ENCODE data around the gene IL15RA. TPM values are rescaled to one million over a fixed set of nuclear protein-coding genes. Genes with fewer than 3 reads are reported as not detected.

Gene IL15RA
- total RNA-seq, 4 donors from 2014 or later, result 19.4 to 38.0 (median 34.9) TPM

DNA sequence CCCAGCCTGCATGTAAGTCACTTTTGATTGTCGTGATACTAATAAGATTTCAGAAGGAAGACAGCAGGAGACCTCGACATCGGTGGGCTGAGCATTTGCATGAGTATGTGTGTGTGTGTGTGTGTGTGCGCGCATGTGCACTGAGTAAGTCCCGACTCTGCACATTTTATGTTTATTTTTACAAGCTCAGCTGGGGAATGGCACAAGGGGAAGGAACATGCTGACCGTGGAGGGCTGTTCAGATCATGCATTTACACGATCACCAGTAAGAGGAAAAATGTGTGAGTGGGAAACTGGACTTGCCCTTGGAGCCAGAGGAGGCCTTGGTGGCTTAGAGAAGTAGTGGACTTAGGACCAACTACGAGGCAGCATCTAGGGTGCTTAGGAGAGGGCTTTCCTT, 43.5 kb upstream of the IL15RA start:
- Histone ChIP-seq H3K36me3 (no peaks in the 10 kb centered on the region), H3K27me3 (no peaks in the 10 kb centered on the region), H3K9me3 (no peaks in the 10 kb centered on the region), H3K4me1 (peaks cover 0 to 9% (median 0%) of the 10 kb centered on the region in 4 donors), H3K27ac (no peak overlapping the region), H3K4me3 (no peak overlapping the region)
- TF ChIP-seq, protein P1, sequence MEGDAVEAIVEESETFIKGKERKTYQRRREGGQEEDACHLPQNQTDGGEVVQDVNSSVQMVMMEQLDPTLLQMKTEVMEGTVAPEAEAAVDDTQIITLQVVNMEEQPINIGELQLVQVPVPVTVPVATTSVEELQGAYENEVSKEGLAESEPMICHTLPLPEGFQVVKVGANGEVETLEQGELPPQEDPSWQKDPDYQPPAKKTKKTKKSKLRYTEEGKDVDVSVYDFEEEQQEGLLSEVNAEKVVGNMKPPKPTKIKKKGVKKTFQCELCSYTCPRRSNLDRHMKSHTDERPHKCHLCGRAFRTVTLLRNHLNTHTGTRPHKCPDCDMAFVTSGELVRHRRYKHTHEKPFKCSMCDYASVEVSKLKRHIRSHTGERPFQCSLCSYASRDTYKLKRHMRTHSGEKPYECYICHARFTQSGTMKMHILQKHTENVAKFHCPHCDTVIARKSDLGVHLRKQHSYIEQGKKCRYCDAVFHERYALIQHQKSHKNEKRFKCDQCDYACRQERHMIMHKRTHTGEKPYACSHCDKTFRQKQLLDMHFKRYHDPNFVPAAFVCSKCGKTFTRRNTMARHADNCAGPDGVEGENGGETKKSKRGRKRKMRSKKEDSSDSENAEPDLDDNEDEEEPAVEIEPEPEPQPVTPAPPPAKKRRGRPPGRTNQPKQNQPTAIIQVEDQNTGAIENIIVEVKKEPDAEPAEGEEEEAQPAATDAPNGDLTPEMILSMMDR (IDR thresholded peaks at IDR 0.05), result no peak
- no peak for TF ChIP-seq POLR2A (IDR thresholded peaks at IDR 0.05)
- DNase-seq, result no peak

DNA sequence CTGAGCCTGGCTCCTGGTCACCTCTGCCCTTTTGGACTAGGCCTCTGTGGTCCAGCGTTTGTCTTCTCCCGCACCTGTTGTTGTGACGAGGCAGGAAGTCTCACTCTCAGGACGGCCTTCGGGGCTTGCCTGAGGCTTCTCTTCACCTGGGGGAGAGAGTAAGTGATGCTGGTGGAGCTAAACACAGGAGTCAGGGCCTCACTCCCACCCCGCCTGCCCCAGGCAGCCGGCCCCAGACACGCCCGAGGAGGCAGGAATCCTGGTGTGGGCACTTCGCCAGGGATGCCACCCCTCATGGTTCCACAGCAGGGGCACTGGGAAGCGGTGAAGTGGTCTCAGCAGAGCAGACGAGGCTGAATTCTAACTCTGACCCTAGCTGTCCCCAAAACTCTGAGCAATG, 42.5 kb upstream of the IL15RA start:
- H3K36me3 ChIP-seq, result no peaks in the 10 kb centered on the region
- no peak for DNase-seq
- H3K4me1 ChIP-seq, result peaks cover 0 to 9% (median 0%) of the 10 kb centered on the region in 4 donors
- TF ChIP-seq, protein P1 (IDR thresholded peaks at IDR 0.05), result no peak
- TF ChIP-seq POLR2A (IDR thresholded peaks at IDR 0.05), result no peak
- H3K4me3 ChIP-seq, result no peak overlapping the region
- no peaks in the 10 kb centered on the region for H3K9me3 ChIP-seq
- H3K27ac ChIP-seq, result no peak overlapping the region
- no peaks in the 10 kb centered on the region for H3K27me3 ChIP-seq

DNA sequence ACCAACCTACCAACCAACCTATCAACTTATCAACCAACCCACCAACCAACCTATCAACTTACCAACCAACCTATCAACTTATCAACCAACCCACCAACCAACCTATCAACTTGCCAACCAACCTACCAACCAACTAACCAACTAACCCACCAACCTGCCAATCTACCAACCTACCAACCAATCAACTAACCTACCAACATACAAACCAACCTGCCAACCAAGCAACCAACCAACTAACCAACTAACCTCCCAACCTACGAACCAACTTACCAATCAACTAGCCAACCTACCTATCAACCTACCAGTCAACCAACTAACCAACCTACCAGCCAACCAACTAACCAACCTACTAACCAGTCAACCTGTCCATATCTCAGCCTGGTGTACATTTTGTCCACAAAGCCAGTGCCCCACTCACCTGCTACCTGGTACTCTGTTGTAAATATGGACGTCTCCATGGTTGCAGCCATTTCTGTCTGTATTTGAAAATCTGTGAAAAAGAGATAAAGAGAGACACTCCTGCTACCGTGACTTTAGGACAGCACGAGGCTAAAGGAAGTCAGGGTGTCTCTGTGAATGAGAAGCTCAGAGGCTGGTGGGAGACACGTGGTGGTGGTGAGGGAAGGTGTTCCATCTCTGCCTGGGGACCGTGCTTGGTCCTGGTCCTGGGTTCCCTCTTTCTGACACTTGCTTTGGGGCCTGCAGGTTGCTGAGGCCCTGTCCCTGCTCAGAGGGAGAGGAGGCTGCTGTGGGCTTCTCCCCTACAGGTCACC, 41.9 kb upstream of the IL15RA start:
- Histone ChIP-seq H3K9me3 (no peaks in the 10 kb centered on the region), H3K27me3 (no peaks in the 10 kb centered on the region), H3K36me3 (no peaks in the 10 kb centered on the region), H3K4me1 (peaks cover 0 to 9% (median 0%) of the 10 kb centered on the region in 4 donors), H3K4me3 (no peak overlapping the region), H3K27ac (peak overlapping the region in 3 of 4 donors; percentile 9 to 73 (median 63))
- no peak for TF ChIP-seq POLR2A (IDR thresholded peaks at IDR 0.05)
- TF ChIP-seq, protein P1 (IDR thresholded peaks at IDR 0.05), result no peak
- DNase-seq, result no peak

DNA sequence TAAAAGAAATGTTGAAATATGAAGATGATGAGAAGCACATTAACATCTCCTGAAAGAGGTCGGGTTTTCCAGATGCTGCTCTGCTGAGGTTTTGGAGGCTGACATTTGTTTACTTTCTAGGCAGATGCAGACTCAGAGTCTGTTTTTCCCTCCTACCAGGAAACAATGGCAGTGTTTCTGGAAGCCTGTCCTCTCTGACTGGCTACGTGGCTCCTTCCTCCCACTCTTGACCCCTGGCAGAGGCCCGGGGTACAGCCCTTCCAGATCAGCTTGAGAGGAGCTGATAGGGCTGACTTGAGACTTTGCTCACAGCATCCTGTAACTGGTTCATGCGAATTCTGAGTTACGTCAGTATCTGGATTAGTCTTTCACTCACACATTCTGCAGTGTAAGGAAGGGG, 41.1 kb upstream of the IL15RA start:
- TF ChIP-seq POLR2A (IDR thresholded peaks at IDR 0.05), result no peak
- TF ChIP-seq, protein P1 (IDR thresholded peaks at IDR 0.05), result no peak
- Histone ChIP-seq H3K4me1 (peaks cover 0 to 9% (median 0%) of the 10 kb centered on the region in 4 donors), H3K27me3 (no peaks in the 10 kb centered on the region), H3K36me3 (no peaks in the 10 kb centered on the region), H3K9me3 (no peaks in the 10 kb centered on the region), H3K27ac (peak overlapping the region; percentile 42 to 73 (median 52)), H3K4me3 (no peak overlapping the region)
- no peak for DNase-seq

DNA sequence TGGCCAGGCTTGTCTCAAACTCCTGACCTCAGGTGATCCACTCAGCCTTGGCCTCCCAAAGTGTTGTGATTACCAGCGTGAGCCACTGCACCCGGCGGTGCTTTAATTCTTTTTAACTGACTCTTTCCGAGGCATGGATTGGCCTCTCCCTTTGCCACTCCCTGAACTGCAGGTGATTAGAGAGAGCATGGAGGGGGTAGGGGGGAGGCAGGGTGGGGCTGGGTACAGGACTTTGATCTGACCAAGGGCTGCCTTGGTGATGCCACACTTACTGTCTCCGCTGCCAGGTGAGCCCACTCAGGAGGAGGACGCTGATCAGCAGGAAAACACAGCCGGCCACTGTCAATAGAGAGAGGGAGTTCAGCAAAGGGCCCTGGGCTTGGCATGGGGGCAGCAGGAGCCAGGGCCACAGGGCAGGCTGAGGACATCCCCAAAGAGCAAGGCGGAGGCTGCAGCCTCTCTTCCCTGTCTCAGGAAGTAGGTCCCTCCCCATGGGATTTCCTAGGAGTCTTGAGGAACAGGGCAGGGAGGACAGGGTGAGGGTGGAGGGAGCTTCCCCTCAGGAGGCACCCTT, 40.5 kb upstream of the IL15RA start:
- H3K4me1 ChIP-seq, result peaks cover 0 to 9% (median 0%) of the 10 kb centered on the region in 4 donors
- H3K27me3 ChIP-seq, result no peaks in the 10 kb centered on the region
- no peak for TF ChIP-seq POLR2A (IDR thresholded peaks at IDR 0.05)
- TF ChIP-seq, protein P1 (IDR thresholded peaks at IDR 0.05), result no peak
- peak overlapping the region; percentile 42 to 73 (median 52) for H3K27ac ChIP-seq
- DNase-seq, result peak in 1 of 3 donors; percentile 65
- no peak overlapping the region for H3K4me3 ChIP-seq
- H3K9me3 ChIP-seq, result no peaks in the 10 kb centered on the region
- H3K36me3 ChIP-seq, result no peaks in the 10 kb centered on the region
